WTC11 (cell line): Measurements from ENCODE around the gene HRH1. TPM values are rescaled to one million over a fixed set of nuclear protein-coding genes. Genes with fewer than 3 reads are reported as not detected.

Experiments
- ATAC-seq: fragments of 200-7000 bp; cut with Tn5 transposase; 2 replicates; pipeline ENCODE4 v1.10.0; 2021; ENCODE audit warnings: mild to moderate bottlenecking, moderate library complexity
- CTCF ChIA-PET: fragments of 300-600 bp; sonication (Branson Sonifier 250); formaldehyde crosslinking; loops from one replicate; lab custom pipeline; 2021; ENCODE audit warnings: antibody characterized with exemption; lab: Charles Lee
- POLR2A ChIA-PET: fragments of 350-600 bp; sonication (Branson Sonifier 250); formaldehyde crosslinking; loops from one replicate; lab custom pipeline; 2021; ENCODE audit warnings: antibody characterized with exemption; lab: Charles Lee
- DNase-seq: peaks from one replicate; pipeline ENCODE4 v3.0.0; 2021; ENCODE audit warnings: low spot score
- H3K27ac Mint-ChIP-seq: 2 replicates; pipeline ENCODE4 v1.8.0; 2021; ENCODE audit warnings: mixed read lengths
- H3K27me3 Mint-ChIP-seq: 2 replicates; pipeline ENCODE4 v1.8.0; 2021; ENCODE audit warnings: low read depth, mild to moderate bottlenecking, moderate library complexity, mixed read lengths
- H3K36me3 Mint-ChIP-seq: 2 replicates; pipeline ENCODE4 v1.8.0; 2021; ENCODE audit warnings: mixed read lengths
- H3K4me1 Mint-ChIP-seq: 2 replicates; pipeline ENCODE4 v1.8.0; 2022; ENCODE audit warnings: mixed read lengths
- H3K4me3 Mint-ChIP-seq: 2 replicates; pipeline ENCODE4 v1.8.0; 2021; ENCODE audit warnings: mild to moderate bottlenecking, moderate library complexity, mixed read lengths
- H3K9me3 Mint-ChIP-seq: 2 replicates; pipeline ENCODE4 v1.8.0; 2021; ENCODE audit warnings: mixed read lengths
- ARID4B ChIP-seq: sonication (generic); formaldehyde crosslinking; IDR thresholded peaks from 2 replicates; pipeline ENCODE4 v1.8.0; 2023; ENCODE audit warnings: missing genetic modification reagents, mild to moderate bottlenecking, borderline replicate concordance
- ATF3 ChIP-seq: sonication (generic); formaldehyde crosslinking; conservative IDR thresholded peaks from 2 replicates; pipeline ENCODE4 v1.8.1; 2022; ENCODE audit warnings: mild to moderate bottlenecking, missing genetic modification reagents
- CBFB ChIP-seq: sonication (generic); formaldehyde crosslinking; IDR thresholded peaks from 2 replicates; pipeline ENCODE4 v1.8.1; 2022; ENCODE audit warnings: mild to moderate bottlenecking, low read depth, missing genetic modification reagents
- CTCF ChIP-seq: fragments of 200-600 bp; IDR thresholded peaks from 2 replicates; pipeline ENCODE4 v1.8.0; 2022; ENCODE audit warnings: antibody characterized with exemption
- EMX1 ChIP-seq: fragments of 250-450 bp; sonication (Bioruptor Pico); IDR thresholded peaks from 2 replicates; pipeline ENCODE4 v1.8.0; 2021; ENCODE audit warnings: mild to moderate bottlenecking
- GRHL2 ChIP-seq: fragments of 250-450 bp; sonication (Bioruptor Pico); IDR thresholded peaks from 2 replicates; pipeline ENCODE4 v1.8.0; 2022; ENCODE audit warnings: mild to moderate bottlenecking, moderate library complexity; ENCODE audit not compliant: insufficient replicate concordance, severe bottlenecking
- MXD4 ChIP-seq: fragments of 250-450 bp; sonication (Bioruptor Pico); IDR thresholded peaks from 2 replicates; pipeline ENCODE4 v1.8.0; 2021; ENCODE audit warnings: mild to moderate bottlenecking, moderate library complexity, borderline replicate concordance
- NR3C1 ChIP-seq: sonication (generic); formaldehyde crosslinking; conservative IDR thresholded peaks from 2 replicates; pipeline ENCODE4 v1.8.1; 2023; ENCODE audit warnings: low read depth, mild to moderate bottlenecking, missing genetic modification reagents
- RELA ChIP-seq: sonication (generic); formaldehyde crosslinking; IDR thresholded peaks from 2 replicates; pipeline ENCODE4 v1.8.1; 2022; ENCODE audit warnings: missing genetic modification reagents, mild to moderate bottlenecking, borderline replicate concordance
- SP1 ChIP-seq: sonication (generic); formaldehyde crosslinking; conservative IDR thresholded peaks from 2 replicates; pipeline ENCODE4 v1.8.1; 2022; ENCODE audit warnings: missing genetic modification reagents
- USF2 ChIP-seq: sonication (generic); formaldehyde crosslinking; IDR thresholded peaks from 2 replicates; pipeline ENCODE4 v1.8.1; 2023; ENCODE audit warnings: mild to moderate bottlenecking, missing genetic modification reagents, moderate library complexity
- ZNF138 ChIP-seq: sonication (generic); formaldehyde crosslinking; conservative IDR thresholded peaks from 2 replicates; pipeline ENCODE4 v1.8.1; 2022; ENCODE audit warnings: mild to moderate bottlenecking, moderate library complexity, missing genetic modification reagents
- ZNF396 ChIP-seq: fragments of 250-450 bp; sonication (Bioruptor Pico); IDR thresholded peaks from 2 replicates; pipeline ENCODE4 v1.8.0; 2021; ENCODE audit warnings: mild to moderate bottlenecking, moderate library complexity, borderline replicate concordance
- ZSCAN18 ChIP-seq: fragments of 250-450 bp; sonication (Bioruptor Pico); IDR thresholded peaks from 2 replicates; pipeline ENCODE4 v2.1.2; 2022; ENCODE audit warnings: mild to moderate bottlenecking, moderate library complexity
- total RNA-seq: library from RNA; stranded (reverse); gene quantifications from 3 replicates; pipeline ENCODE4 v1.2.3, GENCODE V29; 2021
- TF ChIP-seq, protein P1 (sequence below): sonication (generic); formaldehyde crosslinking; IDR thresholded peaks from 2 replicates; pipeline ENCODE4 v1.8.1; 2023; ENCODE audit warnings: mild to moderate bottlenecking, missing genetic modification reagents, borderline replicate concordance
- TF ChIP-seq, protein P2 (sequence below): fragments of 250-450 bp; sonication (Bioruptor Pico); IDR thresholded peaks from 2 replicates; pipeline ENCODE4 v1.8.0; 2021; ENCODE audit warnings: mild to moderate bottlenecking
- TF ChIP-seq, protein P3 (sequence below): fragments of 250-450 bp; sonication (Bioruptor Pico); conservative IDR thresholded peaks from 2 replicates; pipeline ENCODE4 v1.9.0; 2021; ENCODE audit warnings: mild to moderate bottlenecking

HRH1 gene
- total RNA-seq, 1 experiment from 2014 or later = not detected

- no peak for TF ChIP-seq CTCF
- TF ChIP-seq, all 79 proteins: peak for 0
These were observed 121.6 kb downstream of the HRH1 start (continued) for GRCh38 chr3:11275926-11276325.

DNA sequence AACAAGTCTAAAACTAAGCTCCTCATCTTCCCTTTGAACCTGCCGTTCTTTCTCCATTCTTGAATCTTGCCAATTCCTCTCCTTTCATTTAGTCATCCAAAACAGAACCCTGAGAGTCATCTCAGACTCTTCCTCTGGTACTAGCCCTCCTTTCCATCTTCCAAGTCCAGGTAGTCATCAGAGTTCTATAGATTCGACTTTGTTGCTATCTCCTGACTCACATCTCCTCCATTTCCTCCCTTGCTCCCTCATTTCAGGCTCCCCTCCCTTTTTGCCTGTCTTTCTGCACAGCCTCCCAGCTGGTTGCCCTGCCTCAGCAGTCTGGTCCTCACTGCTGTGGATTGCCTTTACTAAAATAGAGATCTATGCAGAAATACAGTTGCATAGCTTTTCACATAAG is 122.6 kb downstream of the HRH1 start:
- no peaks in the 10 kb centered on the region; the same call in 1 of the 2 replicates for H3K27me3 Mint-ChIP-seq
- no peak overlapping the region for H3K27ac Mint-ChIP-seq
- CTCF ChIA-PET = no interaction called here
- H3K36me3 Mint-ChIP-seq = peaks cover 21% of the 10 kb centered on the region
- POLR2A ChIA-PET = no interaction called here
- ATAC-seq = no peak
- H3K9me3 Mint-ChIP-seq = peaks cover 18% of the 10 kb centered on the region
- DNase-seq = no peak
- peaks cover 9% of the 10 kb centered on the region for H3K4me1 Mint-ChIP-seq
- no peak overlapping the region for H3K4me3 Mint-ChIP-seq
- TF ChIP-seq ZNF396 (CRISPR knock-in tag) (no peak), USF2 (no peak), ZSCAN18 (CRISPR knock-in tag) (no peak), ARID4B (no peak), MXD4 (CRISPR knock-in tag) (no peak), GRHL2 (CRISPR knock-in tag) (no peak), ATF3 (CRISPR knock-in tag) (no peak), SP1 (no peak), RELA (CRISPR knock-in tag) (no peak), EMX1 (CRISPR knock-in tag) (no peak), ZNF138 (CRISPR knock-in tag) (no peak), CBFB (no peak), NR3C1 (CRISPR knock-in tag) (no peak)
- TF ChIP-seq, protein P1, sequence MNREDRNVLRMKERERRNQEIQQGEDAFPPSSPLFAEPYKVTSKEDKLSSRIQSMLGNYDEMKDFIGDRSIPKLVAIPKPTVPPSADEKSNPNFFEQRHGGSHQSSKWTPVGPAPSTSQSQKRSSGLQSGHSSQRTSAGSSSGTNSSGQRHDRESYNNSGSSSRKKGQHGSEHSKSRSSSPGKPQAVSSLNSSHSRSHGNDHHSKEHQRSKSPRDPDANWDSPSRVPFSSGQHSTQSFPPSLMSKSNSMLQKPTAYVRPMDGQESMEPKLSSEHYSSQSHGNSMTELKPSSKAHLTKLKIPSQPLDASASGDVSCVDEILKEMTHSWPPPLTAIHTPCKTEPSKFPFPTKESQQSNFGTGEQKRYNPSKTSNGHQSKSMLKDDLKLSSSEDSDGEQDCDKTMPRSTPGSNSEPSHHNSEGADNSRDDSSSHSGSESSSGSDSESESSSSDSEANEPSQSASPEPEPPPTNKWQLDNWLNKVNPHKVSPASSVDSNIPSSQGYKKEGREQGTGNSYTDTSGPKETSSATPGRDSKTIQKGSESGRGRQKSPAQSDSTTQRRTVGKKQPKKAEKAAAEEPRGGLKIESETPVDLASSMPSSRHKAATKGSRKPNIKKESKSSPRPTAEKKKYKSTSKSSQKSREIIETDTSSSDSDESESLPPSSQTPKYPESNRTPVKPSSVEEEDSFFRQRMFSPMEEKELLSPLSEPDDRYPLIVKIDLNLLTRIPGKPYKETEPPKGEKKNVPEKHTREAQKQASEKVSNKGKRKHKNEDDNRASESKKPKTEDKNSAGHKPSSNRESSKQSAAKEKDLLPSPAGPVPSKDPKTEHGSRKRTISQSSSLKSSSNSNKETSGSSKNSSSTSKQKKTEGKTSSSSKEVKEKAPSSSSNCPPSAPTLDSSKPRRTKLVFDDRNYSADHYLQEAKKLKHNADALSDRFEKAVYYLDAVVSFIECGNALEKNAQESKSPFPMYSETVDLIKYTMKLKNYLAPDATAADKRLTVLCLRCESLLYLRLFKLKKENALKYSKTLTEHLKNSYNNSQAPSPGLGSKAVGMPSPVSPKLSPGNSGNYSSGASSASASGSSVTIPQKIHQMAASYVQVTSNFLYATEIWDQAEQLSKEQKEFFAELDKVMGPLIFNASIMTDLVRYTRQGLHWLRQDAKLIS (CRISPR knock-in tag) = no peak
- TF ChIP-seq, protein P2, sequence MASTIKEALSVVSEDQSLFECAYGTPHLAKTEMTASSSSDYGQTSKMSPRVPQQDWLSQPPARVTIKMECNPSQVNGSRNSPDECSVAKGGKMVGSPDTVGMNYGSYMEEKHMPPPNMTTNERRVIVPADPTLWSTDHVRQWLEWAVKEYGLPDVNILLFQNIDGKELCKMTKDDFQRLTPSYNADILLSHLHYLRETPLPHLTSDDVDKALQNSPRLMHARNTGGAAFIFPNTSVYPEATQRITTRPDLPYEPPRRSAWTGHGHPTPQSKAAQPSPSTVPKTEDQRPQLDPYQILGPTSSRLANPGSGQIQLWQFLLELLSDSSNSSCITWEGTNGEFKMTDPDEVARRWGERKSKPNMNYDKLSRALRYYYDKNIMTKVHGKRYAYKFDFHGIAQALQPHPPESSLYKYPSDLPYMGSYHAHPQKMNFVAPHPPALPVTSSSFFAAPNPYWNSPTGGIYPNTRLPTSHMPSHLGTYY = no peak
- TF ChIP-seq, protein P3, sequence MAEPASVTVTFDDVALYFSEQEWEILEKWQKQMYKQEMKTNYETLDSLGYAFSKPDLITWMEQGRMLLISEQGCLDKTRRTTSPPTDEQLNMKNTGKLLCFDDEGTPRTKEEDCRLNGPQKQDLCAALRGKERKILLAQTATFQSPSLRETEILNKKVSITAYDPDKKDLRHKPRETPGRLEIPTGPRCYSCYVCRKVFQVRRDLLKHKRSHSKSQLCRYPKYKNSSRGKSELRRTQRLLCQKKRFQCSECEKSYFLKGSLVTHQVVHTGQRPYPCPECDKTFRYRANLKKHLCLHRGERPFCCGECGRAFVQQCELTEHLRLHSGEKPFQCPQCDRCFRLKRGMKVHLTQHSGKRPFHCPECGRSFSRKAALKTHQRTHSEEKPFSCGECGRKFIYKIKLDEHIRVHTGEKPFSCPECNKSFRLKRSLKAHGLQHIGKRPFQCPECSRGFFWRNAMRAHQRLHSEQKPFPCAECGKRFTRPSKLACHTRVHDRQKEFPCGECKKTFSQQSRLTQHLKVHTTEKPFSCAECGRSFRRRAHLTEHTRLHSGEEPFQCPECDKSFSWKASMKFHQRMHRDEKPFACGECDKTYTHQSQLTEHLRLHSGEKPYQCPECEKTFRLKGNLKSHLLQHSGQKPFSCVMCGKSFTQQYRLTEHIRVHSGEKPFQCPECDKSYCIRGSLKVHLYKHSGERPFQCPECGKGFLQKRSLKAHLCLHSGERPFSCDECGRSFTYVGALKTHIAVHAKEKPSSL (CRISPR knock-in tag) = no peak
